Uterus (tissue), 4 donors: ENCODE data around the gene OR51V1. TPM values are rescaled to one million over a fixed set of nuclear protein-coding genes. Genes with fewer than 3 reads are reported as not detected.

ENCODE experiments used
- DNase-seq, 2 donors: peaks; one replicate each; pipeline ENCODE4 v3.0.0-alpha.2; 2019 to 2020
- H3K27ac ChIP-seq, 2 donors: fragments of 200-600 bp; sonication (generic); 1 replicate in 1 of 2; 2 replicates in 1 of 2; pipeline ENCODE4 v1.5.1; 2016 to 2018
- H3K27me3 ChIP-seq, 2 donors: fragments of 200-600 bp; sonication (generic); one replicate each; pipeline ENCODE4 v1.5.1; 2018 to 2019; ENCODE audit warnings: control low read depth in 1 of 2
- H3K36me3 ChIP-seq, 2 donors: fragments of 200-600 bp; sonication (generic); one replicate each; pipeline ENCODE4 v1.5.1; 2019; ENCODE audit warnings: control low read depth in 1 of 2
- H3K4me1 ChIP-seq, 2 donors: fragments of 200-600 bp; sonication (generic); one replicate each; pipeline ENCODE4 v1.5.1; 2018 to 2019; ENCODE audit warnings: control low read depth in 1 of 2
- H3K4me3 ChIP-seq, 2 donors: fragments of 200-600 bp; sonication (generic); 1 replicate in 1 of 2; 2 replicates in 1 of 2; pipeline ENCODE4 v1.5.1; 2018 to 2019; ENCODE audit warnings: mild to moderate bottlenecking in 1 of 2
- H3K9me3 ChIP-seq, 2 donors: fragments of 200-600 bp; sonication (generic); one replicate each; pipeline ENCODE4 v1.5.1; 2019; ENCODE audit warnings: control low read depth in 1 of 2
- CTCF ChIP-seq, 4 experiments: fragments of 200-600 bp in 2 of 4; fragments of 450-650 bp in 2 of 4; sonication (generic) in 2 of 4; IDR thresholded peaks; one replicate each; pipeline ENCODE4 v1.5.1; 2016 to 2019; ENCODE audit warnings: antibody characterized with exemption in 4 of 4, mild to moderate bottlenecking in 2 of 4, moderate library complexity in 1 of 4
- POLR2A ChIP-seq, 2 donors: fragments of 450-650 bp; IDR thresholded peaks; one replicate each; pipeline ENCODE4 v1.6.1; 2016; ENCODE audit warnings: antibody characterized with exemption in 2 of 2, mild to moderate bottlenecking in 1 of 2, moderate library complexity in 1 of 2
- intact Hi-C: fragments of 100-400 bp; cut with DNase I; formaldehyde crosslinking; loops from one replicate; pipeline ENCODE4 v1.15.1; 2023; ENCODE audit warnings: low total_unique reads
- total RNA-seq, 4 donors: library from RNA; depleted of rRNA in 3 of 4; stranded (reverse); fragments of >200 nt in 3 of 4; gene quantifications; one replicate each; pipeline versions ENCODE4 v1.1.0 to v1.2.4, GENCODE V29; 2014 to 2023
- donor health status: DM: yes; HTN: yes; CAD: no.

OR51V1 gene
- total RNA-seq, 4 donors from 2014 or later, result not detected

- Histone ChIP-seq H3K4me1 (no peaks in the 10 kb centered on the region), H3K27me3 (no peaks in the 10 kb centered on the region), H3K4me3 (no peak overlapping the region), H3K27ac (no peak overlapping the region), H3K36me3 (no peaks in the 10 kb centered on the region), H3K9me3 (no peaks in the 10 kb centered on the region)
- TF ChIP-seq CTCF (IDR thresholded peaks at IDR 0.05), result no peak
- no peak for TF ChIP-seq POLR2A (IDR thresholded peaks at IDR 0.05)
- intact Hi-C loops, result no loop called here
- DNase-seq, result no peak
Measured at GRCh38 chr11:5196731-5197130, 3.8 kb downstream of the OR51V1 start.

- H3K9me3 ChIP-seq, result no peaks in the 10 kb centered on the region
- H3K36me3 ChIP-seq, result no peaks in the 10 kb centered on the region
- H3K27ac ChIP-seq, result no peak overlapping the region
- intact Hi-C loops, result no loop called here
- no peaks in the 10 kb centered on the region for H3K4me1 ChIP-seq
- TF ChIP-seq CTCF (IDR thresholded peaks at IDR 0.05) (no peak), POLR2A (IDR thresholded peaks at IDR 0.05) (no peak)
- H3K27me3 ChIP-seq, result no peaks in the 10 kb centered on the region
- H3K4me3 ChIP-seq, result no peak overlapping the region
- no peak for DNase-seq
Measured at GRCh38 chr11:5196067-5196466, 4.4 kb downstream of the OR51V1 start.

DNA sequence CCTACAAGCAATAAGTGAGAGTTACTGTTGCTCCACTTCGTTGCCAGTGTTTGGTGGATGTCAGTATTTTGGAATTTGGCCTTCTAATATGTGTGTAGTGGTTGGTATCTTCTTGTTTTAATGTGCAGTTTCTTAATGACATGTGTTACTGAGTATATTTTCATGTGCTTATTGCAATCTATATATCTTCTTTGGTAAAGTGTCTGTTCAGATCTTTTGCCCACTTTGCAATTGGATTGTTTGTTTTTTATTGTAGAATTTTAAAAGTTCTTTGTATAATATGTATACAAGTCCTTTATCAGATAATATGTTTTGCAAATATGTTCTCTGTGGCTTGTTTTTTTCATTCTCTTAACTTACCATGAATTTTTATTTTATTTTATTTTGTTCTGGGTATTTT is 7.7 kb downstream of the OR51V1 start:
- intact Hi-C loops, result no loop called here
- DNase-seq, result no peak
- H3K27ac ChIP-seq, result no peak overlapping the region

GRCh38 chr11:5188201-5188600 is 12.3 kb downstream of the OR51V1 start:
- H3K36me3 ChIP-seq, result no peaks in the 10 kb centered on the region
- no peak overlapping the region for H3K27ac ChIP-seq
- no peaks in the 10 kb centered on the region for H3K27me3 ChIP-seq
- no peak overlapping the region for H3K4me3 ChIP-seq
- H3K9me3 ChIP-seq, result no peaks in the 10 kb centered on the region
- intact Hi-C loops, result no loop called here
- H3K4me1 ChIP-seq, result no peaks in the 10 kb centered on the region
- DNase-seq, result no peak
- TF ChIP-seq POLR2A (IDR thresholded peaks at IDR 0.05), result no peak

More for the DNA sequence above, 7.7 kb downstream of the OR51V1 start:
- Histone ChIP-seq H3K27me3 (no peaks in the 10 kb centered on the region), H3K4me3 (no peak overlapping the region), H3K36me3 (no peaks in the 10 kb centered on the region), H3K9me3 (no peaks in the 10 kb centered on the region), H3K4me1 (no peaks in the 10 kb centered on the region)
- no peak for TF ChIP-seq CTCF (IDR thresholded peaks at IDR 0.05)
- no peak for TF ChIP-seq POLR2A (IDR thresholded peaks at IDR 0.05)

- DNase-seq, result no peak
- H3K4me3 ChIP-seq, result no peak overlapping the region
- intact Hi-C loops, result no loop called here
Measured at GRCh38 chr11:5178046-5178837, 22.2 kb downstream of the OR51V1 start.

More at GRCh38 chr11:5178046-5178837, 22.2 kb downstream of the OR51V1 start:
- Histone ChIP-seq H3K27ac (no peak overlapping the region), H3K27me3 (no peaks in the 10 kb centered on the region), H3K36me3 (no peaks in the 10 kb centered on the region), H3K4me1 (no peaks in the 10 kb centered on the region), H3K9me3 (no peaks in the 10 kb centered on the region)
- no peak for TF ChIP-seq CTCF (IDR thresholded peaks at IDR 0.05)
- TF ChIP-seq POLR2A (IDR thresholded peaks at IDR 0.05), result no peak
